Lower leg skin (tissue), 4 donors: ENCODE measurements around the gene CD164L2. TPM values are rescaled to one million over a fixed set of nuclear protein-coding genes. Genes with fewer than 3 reads are reported as not detected.
A peak's percentile ranks its signal among the peaks of the same experiment; 100 is the strongest.

Source experiments
- DNase-seq, 2 donors: peaks; one replicate each; pipeline ENCODE4 v3.0.0-alpha.2; 2019; ENCODE audit warnings: low spot score in 2 of 2
- H3K4me3 ChIP-seq: fragments of 200-600 bp; sonication (generic); 2 replicates; pipeline ENCODE4 v1.5.1; 2017; ENCODE audit warnings: mild to moderate bottlenecking, low read depth; ENCODE audit not compliant: poor library complexity, severe bottlenecking
- POLR2A ChIP-seq, 2 donors: fragments of 450-650 bp; IDR thresholded peaks; one replicate each; pipeline ENCODE4 v1.6.1; 2016 to 2017; ENCODE audit warnings: antibody characterized with exemption in 2 of 2, mild to moderate bottlenecking in 1 of 2, moderate library complexity in 1 of 2
- WGBS, 2 donors: methylation state at CpG; one replicate each; pipeline ENCODE4 v1.1.5; 2018; 5-methylcytosine and 5-hydroxymethylcytosine counted together
- intact Hi-C: fragments of 100-400 bp; cut with DNase I; formaldehyde crosslinking; loops from one replicate; pipeline ENCODE4 v1.15.0; 2023; ENCODE audit warnings: low total_unique reads
- total RNA-seq, 4 donors: library from RNA; depleted of rRNA; stranded (reverse); fragments of >200 nt; gene quantifications; one replicate each; pipeline ENCODE4 v1.1.0, GENCODE V29; 2016
- TF ChIP-seq, protein P1 (sequence below), 3 donors: fragments of 450-650 bp; IDR thresholded peaks; one replicate each; pipeline ENCODE4 v1.5.1; 2016; ENCODE audit warnings: antibody characterized with exemption in 3 of 3, mild to moderate bottlenecking in 3 of 3, moderate library complexity in 2 of 3

Gene CD164L2
- total RNA-seq, 4 donors from 2014 or later = 4.3 to 12.0 (median 10.0) TPM

GRCh38 chr1:27350663-27351540 lies 32.2 kb downstream of the CD164L2 start:
- TF ChIP-seq, protein P1, sequence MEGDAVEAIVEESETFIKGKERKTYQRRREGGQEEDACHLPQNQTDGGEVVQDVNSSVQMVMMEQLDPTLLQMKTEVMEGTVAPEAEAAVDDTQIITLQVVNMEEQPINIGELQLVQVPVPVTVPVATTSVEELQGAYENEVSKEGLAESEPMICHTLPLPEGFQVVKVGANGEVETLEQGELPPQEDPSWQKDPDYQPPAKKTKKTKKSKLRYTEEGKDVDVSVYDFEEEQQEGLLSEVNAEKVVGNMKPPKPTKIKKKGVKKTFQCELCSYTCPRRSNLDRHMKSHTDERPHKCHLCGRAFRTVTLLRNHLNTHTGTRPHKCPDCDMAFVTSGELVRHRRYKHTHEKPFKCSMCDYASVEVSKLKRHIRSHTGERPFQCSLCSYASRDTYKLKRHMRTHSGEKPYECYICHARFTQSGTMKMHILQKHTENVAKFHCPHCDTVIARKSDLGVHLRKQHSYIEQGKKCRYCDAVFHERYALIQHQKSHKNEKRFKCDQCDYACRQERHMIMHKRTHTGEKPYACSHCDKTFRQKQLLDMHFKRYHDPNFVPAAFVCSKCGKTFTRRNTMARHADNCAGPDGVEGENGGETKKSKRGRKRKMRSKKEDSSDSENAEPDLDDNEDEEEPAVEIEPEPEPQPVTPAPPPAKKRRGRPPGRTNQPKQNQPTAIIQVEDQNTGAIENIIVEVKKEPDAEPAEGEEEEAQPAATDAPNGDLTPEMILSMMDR (IDR thresholded peaks at IDR 0.05) = no peak
- TF ChIP-seq POLR2A (IDR thresholded peaks at IDR 0.05) = no peak
- intact Hi-C loops = no loop called here
- H3K4me3 ChIP-seq = no peak overlapping the region
- no peak for DNase-seq
- 49 to 56% methylated on average over 43 to 60 of the region's 62 CpGs for WGBS, 2 donors

DNA sequence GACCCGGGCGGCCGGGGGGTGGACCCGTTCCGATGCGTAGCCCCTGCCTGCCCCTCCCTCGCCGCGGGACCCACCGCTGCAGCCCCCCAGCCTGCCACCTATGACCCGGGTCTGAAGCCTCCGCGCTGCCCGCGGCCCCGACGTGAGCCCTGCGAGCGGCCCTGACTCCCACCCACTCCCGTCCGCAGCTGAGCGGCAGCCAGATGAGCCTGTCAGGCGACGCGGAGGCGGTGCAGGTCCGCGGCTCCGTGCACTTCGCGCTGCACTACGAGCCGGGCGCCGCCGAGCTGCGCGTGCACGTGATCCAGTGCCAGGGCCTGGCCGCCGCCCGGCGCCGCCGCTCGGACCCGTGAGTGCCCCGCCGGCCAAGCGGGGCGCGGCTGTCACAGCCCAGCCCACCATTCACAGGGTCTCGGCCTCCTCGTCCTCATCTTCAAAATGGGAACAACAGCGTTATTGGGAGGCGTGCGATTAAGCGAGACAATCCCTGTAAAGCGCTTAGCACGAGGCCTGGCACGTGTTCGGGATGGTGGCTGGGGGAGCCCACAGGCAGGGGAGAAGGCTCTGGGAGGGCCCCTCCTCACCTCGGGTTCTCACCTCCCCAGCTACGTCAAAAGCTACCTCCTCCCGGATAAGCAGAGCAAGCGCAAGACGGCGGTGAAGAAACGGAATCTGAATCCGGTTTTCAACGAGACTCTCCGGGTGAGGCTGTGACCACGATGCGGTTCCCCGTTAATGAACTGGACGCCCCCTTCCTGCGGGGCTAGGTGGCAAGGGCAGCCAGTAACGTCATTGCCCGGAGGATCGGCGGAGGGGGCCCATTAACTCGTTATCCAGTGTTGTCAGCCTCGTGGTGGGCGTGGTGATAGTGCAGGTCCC lies 33.1 kb downstream of the CD164L2 start:
- WGBS, 2 donors = 25 to 63% methylated on average over 30 to 84 of the region's 84 CpGs
- intact Hi-C loops = no loop called here
- no peak for TF ChIP-seq POLR2A (IDR thresholded peaks at IDR 0.05)
- no peak overlapping the region for H3K4me3 ChIP-seq
- peak in 1 of 2 donors; percentile 92 for DNase-seq

DNA sequence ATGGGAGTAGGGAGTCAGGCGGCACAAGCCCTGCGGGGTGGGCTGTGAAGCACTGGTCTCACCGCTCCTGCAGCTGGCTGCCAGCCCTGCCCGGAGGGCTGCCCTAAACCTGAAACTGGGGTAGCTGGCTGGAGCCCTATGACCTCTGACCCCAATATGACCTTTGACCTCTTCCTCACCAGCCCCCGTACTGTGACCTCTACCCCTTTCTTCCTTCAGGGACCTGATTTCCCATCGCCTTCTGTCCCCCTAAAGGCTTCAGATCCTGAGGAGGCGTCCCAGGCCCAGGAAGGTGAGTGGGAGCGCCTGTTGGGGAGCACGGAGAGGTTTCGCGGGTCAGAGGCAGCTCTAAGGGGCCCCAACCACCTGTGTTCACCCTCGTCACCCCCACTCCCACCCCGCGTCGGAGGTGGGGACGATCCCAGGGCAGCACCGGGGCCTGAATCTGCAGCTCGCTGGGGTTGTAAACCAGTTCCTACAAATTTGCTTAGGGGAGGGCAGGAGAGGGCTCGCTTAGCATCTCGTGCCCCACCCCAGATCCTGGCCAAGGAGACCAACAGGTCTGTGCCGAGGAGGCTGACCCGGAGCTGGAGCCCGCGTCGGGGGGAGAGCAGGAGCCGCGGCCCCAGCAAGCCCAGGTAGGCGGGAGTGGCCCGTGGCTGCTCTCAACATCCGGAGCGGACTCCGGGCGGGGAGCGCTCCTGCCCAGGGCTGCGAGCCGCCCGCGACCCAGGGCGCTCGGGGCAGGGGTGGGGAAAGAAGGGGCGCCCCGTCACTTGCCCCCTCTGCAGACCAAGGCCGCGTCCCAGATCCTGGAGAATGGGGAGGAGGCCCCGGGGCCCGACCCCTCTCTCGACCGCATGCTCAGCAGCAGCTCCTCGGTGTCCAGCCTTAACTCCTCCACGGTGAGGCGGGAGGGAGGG lies 34.0 kb downstream of the CD164L2 start:
- TF ChIP-seq, protein P1 (IDR thresholded peaks at IDR 0.05) = no peak
- TF ChIP-seq POLR2A (IDR thresholded peaks at IDR 0.05) = no peak
- WGBS, 2 donors = 20 to 30% methylated on average over 39 to 48 of the region's 51 CpGs
- intact Hi-C loops = no loop called here
- no peak for DNase-seq
- no peak overlapping the region for H3K4me3 ChIP-seq

DNA sequence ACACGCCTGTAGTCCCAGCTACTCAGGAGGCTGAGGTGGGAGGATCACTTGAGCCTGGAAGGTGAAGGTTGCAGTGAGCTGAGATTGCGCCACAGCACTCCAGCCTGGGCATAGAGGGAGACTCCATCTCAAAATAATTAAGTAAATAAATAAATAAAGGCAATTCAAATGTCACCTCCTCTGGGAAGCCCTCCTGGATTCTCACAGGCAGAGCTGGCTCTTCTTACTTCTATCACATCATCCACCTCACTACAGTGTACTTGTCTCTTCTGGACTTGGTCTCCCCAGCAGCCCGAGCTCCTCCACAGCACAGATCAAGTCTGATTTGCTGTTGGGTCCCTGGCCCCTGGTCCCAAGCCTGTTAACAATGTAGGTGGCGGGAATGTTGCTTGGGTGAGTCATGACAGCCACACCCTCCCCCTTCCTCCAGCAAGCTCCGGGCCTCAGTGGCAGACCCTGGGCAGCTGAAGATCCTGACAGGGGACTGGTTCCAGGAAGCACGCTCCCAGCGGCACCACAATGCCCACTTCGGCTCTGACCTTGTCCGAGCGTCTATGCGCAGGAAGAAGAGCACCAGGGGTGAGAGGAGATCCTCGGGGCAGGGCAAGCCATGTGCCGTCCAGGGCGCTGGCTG lies 36.0 kb downstream of the CD164L2 start:
- intact Hi-C loops = no loop called here
- 64 to 74% methylated on average over 12 to 14 of the region's 14 CpGs for WGBS, 2 donors
- DNase-seq = no peak
- H3K4me3 ChIP-seq = no peak overlapping the region
- no peak for TF ChIP-seq POLR2A (IDR thresholded peaks at IDR 0.05)
- TF ChIP-seq, protein P1 (IDR thresholded peaks at IDR 0.05) = no peak

- H3K4me3 ChIP-seq = no peak overlapping the region
- DNase-seq = no peak
- 89 to 94% methylated on average over 8 of the region's 8 CpGs for WGBS, 2 donors
- intact Hi-C loops = no loop called here
- no peak for TF ChIP-seq POLR2A (IDR thresholded peaks at IDR 0.05)
- TF ChIP-seq, protein P1 (IDR thresholded peaks at IDR 0.05) = no peak
Observed at GRCh38 chr1:27346357-27346756, 36.8 kb downstream of the CD164L2 start.
